GM10266 (cell line): ENCODE data around the gene INSC.

Source experiments
- DNase-seq: peaks from one replicate; pipeline ENCODE4 v3.0.0; 2012; ENCODE audit errors: extremely low spot score
- CTCF ChIP-seq: IDR thresholded peaks from 2 replicates; pipeline ENCODE4 v1.5.1; 2012; ENCODE audit warnings: mild to moderate bottlenecking, low read depth; ENCODE audit not compliant: control insufficient read depth, insufficient read depth; ENCODE audit errors: missing control alignments

Gene INSC

GRCh38 chr11:15171956-15172355 is 57.2 kb downstream of the INSC start:
- TF ChIP-seq CTCF: no peak

GRCh38 chr11:15175831-15176230 is 61.1 kb downstream of the INSC start:
- no peak for TF ChIP-seq CTCF
- no peak for DNase-seq

More at GRCh38 chr11:15171956-15172355, 57.2 kb downstream of the INSC start:
- no peak for DNase-seq

- no peak for TF ChIP-seq CTCF
- DNase-seq: no peak
These were observed 62.0 kb downstream of the INSC start for GRCh38 chr11:15176646-15177163.

GRCh38 chr11:15177491-15177890 is 62.8 kb downstream of the INSC start:
- DNase-seq: no peak
- TF ChIP-seq CTCF: no peak

- TF ChIP-seq CTCF: no peak
- no peak for DNase-seq
These were observed 63.5 kb downstream of the INSC start for GRCh38 chr11:15178214-15178613.

GRCh38 chr11:15179167-15179566 is 64.4 kb downstream of the INSC start:
- DNase-seq: no peak
- TF ChIP-seq CTCF: no peak

GRCh38 chr11:15180212-15180792 is 65.6 kb downstream of the INSC start:
- DNase-seq: no peak
- TF ChIP-seq CTCF: no peak
